ENCODE results near the gene ZNF33B.

- no peak for TF ChIP-seq CTCF (IDR thresholded peaks at IDR 0.05)
- no peak for TF ChIP-seq POLR2A (IDR thresholded peaks at IDR 0.05)
Measured at GRCh38 chr10:42576338-42576737, 62.0 kb downstream of the ZNF33B start.

Measured in uterus (tissue), 2 donors.